Esophagus squamous epithelium (tissue), 5 donors: ENCODE data around the gene FAM20A. TPM values are rescaled to one million over a fixed set of nuclear protein-coding genes. Genes with fewer than 3 reads are reported as not detected.
A peak's percentile ranks its signal among the peaks of the same experiment; 100 is the strongest.
"Not testable (repeated sequence)": the region's sequence is repeated elsewhere in the genome, so short reads cannot be mapped to it uniquely, and the experiment has no call there.

Source experiments
- DNase-seq: peaks from one replicate; lab custom pipeline; 2025; lab: John Stamatoyannopoulos, UW
- H3K27ac ChIP-seq, 4 donors: fragments of 200-600 bp; sonication (generic); one replicate each; pipeline ENCODE4 v1.5.1; 2016 to 2019; ENCODE audit warnings: mild to moderate bottlenecking in 1 of 4
- H3K27me3 ChIP-seq, 4 donors: fragments of 200-600 bp; sonication (generic); 1 replicate in 3 of 4; 2 replicates in 1 of 4; pipeline versions ENCODE4 v1.5.1 to v1.6.0; 2017 to 2021; ENCODE audit warnings: antibody characterized with exemption in 1 of 4
- H3K36me3 ChIP-seq, 3 donors: fragments of 200-600 bp; sonication (generic); one replicate each; pipeline ENCODE4 v1.5.1; 2016 to 2019
- H3K4me1 ChIP-seq, 3 donors: fragments of 200-600 bp; sonication (generic); one replicate each; pipeline ENCODE4 v1.5.1; 2017 to 2019
- H3K4me3 ChIP-seq, 4 donors: fragments of 200-600 bp; sonication (generic); 1 replicate in 3 of 4; 2 replicates in 1 of 4; pipeline ENCODE4 v1.5.1; 2016 to 2019; ENCODE audit warnings: mild to moderate bottlenecking in 2 of 4, moderate library complexity in 1 of 4
- H3K9me3 ChIP-seq, 3 donors: fragments of 200-600 bp; sonication (generic); one replicate each; pipeline ENCODE4 v1.5.1; 2016 to 2019
- POLR2A ChIP-seq, 4 donors: fragments of 450-650 bp; IDR thresholded peaks; one replicate each; pipeline ENCODE4 v1.6.1; 2017; ENCODE audit warnings: antibody characterized with exemption in 4 of 4, mild to moderate bottlenecking in 4 of 4, moderate library complexity in 3 of 4
- WGBS, 2 donors: methylation state at CpG; one replicate each; pipeline ENCODE4 v1.1.5; 2018; 5-methylcytosine and 5-hydroxymethylcytosine counted together
- intact Hi-C: fragments of 100-400 bp; cut with DNase I; formaldehyde crosslinking; loops from one replicate; pipeline ENCODE4 v1.15.0; 2022
- total RNA-seq, 4 donors: library from RNA; depleted of rRNA; stranded (reverse); fragments of >200 nt; gene quantifications; one replicate each; pipeline ENCODE4 v1.1.0, GENCODE V29; 2016
- TF ChIP-seq, protein P1 (sequence below), 6 experiments: fragments of 450-650 bp in 4 of 6; fragments of 200-600 bp in 2 of 6; sonication (generic) in 2 of 6; IDR thresholded peaks; one replicate each; pipeline ENCODE4 v1.5.1; 2016 to 2019; ENCODE audit warnings: antibody characterized with exemption in 6 of 6, mild to moderate bottlenecking in 4 of 6, moderate library complexity in 4 of 6
- donor health status: DM: yes; HTN: yes; CAD: no.

FAM20A gene
- total RNA-seq, 4 donors from 2014 or later: 4.0 to 15.3 (median 7.8) TPM

DNA sequence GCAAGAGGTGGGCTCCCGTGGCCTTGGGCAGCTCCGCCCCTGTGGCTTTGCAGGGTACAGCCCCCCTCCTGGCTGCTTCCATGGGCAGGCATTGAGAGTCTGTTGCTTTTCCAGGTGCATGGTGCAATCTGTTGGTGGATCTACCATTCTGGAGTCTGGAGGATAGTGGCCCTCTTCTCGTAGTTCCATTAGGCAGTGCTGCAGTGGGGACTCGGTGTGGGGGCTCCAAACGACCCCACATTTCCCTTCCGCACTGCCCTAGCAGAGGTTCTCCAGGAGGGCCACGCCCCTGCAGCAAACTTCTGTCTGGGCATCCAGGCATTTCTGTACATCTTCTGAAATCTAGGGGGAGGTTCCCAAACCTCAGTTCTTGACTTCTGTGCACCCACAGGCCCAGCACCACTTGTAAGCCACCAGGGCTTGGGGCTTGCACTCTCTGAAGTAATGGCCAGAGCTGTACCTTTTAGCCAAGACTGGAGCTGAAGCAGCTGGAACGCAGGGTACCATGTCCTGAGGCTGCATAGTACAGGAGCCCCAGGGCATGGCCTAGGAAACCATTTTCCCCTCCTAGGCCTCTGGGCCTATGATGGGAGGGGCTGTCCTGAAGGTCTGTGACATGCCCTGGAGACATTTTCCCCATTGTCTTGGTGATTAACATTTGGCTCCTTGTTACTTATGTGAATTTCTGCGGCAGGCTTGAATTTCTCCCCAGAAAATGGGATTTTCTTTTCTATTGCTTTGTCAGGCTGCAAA is 82.9 kb downstream of the FAM20A start:
- TF ChIP-seq, protein P1, sequence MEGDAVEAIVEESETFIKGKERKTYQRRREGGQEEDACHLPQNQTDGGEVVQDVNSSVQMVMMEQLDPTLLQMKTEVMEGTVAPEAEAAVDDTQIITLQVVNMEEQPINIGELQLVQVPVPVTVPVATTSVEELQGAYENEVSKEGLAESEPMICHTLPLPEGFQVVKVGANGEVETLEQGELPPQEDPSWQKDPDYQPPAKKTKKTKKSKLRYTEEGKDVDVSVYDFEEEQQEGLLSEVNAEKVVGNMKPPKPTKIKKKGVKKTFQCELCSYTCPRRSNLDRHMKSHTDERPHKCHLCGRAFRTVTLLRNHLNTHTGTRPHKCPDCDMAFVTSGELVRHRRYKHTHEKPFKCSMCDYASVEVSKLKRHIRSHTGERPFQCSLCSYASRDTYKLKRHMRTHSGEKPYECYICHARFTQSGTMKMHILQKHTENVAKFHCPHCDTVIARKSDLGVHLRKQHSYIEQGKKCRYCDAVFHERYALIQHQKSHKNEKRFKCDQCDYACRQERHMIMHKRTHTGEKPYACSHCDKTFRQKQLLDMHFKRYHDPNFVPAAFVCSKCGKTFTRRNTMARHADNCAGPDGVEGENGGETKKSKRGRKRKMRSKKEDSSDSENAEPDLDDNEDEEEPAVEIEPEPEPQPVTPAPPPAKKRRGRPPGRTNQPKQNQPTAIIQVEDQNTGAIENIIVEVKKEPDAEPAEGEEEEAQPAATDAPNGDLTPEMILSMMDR (IDR thresholded peaks at IDR 0.05): no peak
- no peak for TF ChIP-seq POLR2A (IDR thresholded peaks at IDR 0.05)
- no peak overlapping the region for H3K27ac ChIP-seq
- DNase-seq: no peak
- H3K36me3 ChIP-seq: peaks cover 0 to 78% (median 22%) of the 10 kb centered on the region in 3 donors
- H3K27me3 ChIP-seq: no peaks in the 10 kb centered on the region
- H3K4me1 ChIP-seq: peaks cover 0 to 76% (median 11%) of the 10 kb centered on the region in 3 donors
- WGBS, 2 donors: 83 to 97% methylated on average over 3 of the region's 9 CpGs
- no peak overlapping the region for H3K4me3 ChIP-seq
- intact Hi-C loops: no loop called here
- no peaks in the 10 kb centered on the region for H3K9me3 ChIP-seq

DNA sequence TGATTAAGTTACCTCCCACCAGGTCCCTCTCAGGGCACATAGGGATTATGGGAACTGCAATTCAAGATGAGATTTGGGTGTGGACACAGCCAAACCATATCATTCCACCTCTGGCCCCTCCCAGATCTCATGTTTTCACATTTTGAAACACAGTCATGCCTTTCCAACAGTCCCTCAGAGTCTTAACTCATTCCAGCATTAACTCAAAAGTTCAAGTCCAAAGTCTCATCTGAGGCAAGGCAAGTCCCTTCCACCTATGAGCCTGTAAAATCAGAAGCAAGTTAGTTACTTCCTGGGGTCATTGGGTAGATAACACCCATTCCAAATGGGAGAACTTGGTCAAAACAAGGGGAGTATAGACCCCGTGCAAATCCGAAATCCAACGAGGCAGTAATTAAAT is 83.6 kb downstream of the FAM20A start:
- intact Hi-C loops, DNase-seq, H3K9me3 ChIP-seq, H3K27me3 ChIP-seq, H3K27ac ChIP-seq, H3K4me3 ChIP-seq: not testable (repeated sequence)
- WGBS, 2 donors: 100% methylated on average over 3 of the region's 3 CpGs; no CpG with 5 or more reads in 1 of the 2 donors
- Histone ChIP-seq H3K4me1 (peaks cover 0 to 72% (median 11%) of the 10 kb centered on the region in 3 donors), H3K36me3 (peaks cover 0 to 71% (median 20%) of the 10 kb centered on the region in 3 donors)

DNA sequence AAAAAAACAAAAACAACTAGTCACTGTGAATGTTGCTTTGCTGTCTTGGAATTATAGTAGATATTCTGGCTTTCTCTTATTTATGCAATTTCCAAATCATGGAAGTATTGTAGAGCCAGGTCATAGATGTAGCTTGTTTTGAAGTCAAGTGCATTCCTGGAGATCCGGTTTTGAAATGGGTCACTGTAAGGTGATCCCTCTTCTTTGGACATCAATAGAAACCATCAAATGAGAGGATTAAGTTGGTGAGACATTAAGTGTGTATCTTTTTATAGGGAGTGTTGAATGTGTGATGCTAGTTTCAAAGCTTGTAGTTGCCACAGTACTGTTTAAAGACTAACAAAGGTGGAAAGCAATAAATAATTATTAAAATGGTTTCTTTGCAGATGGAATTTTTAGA is 84.4 kb downstream of the FAM20A start:
- peaks cover 0 to 64% (median 17%) of the 10 kb centered on the region in 3 donors for H3K36me3 ChIP-seq
- 61 to 79% methylated on average over 1 of the region's 1 CpG for WGBS, 2 donors
- no peak overlapping the region for H3K4me3 ChIP-seq
- no peak overlapping the region for H3K27ac ChIP-seq
- TF ChIP-seq, protein P1 (IDR thresholded peaks at IDR 0.05): no peak
- no peak for TF ChIP-seq POLR2A (IDR thresholded peaks at IDR 0.05)
- H3K9me3 ChIP-seq: no peaks in the 10 kb centered on the region
- peaks cover 0 to 64% (median 11%) of the 10 kb centered on the region in 3 donors for H3K4me1 ChIP-seq
- DNase-seq: no peak
- intact Hi-C loops: no loop called here
- no peaks in the 10 kb centered on the region for H3K27me3 ChIP-seq

DNA sequence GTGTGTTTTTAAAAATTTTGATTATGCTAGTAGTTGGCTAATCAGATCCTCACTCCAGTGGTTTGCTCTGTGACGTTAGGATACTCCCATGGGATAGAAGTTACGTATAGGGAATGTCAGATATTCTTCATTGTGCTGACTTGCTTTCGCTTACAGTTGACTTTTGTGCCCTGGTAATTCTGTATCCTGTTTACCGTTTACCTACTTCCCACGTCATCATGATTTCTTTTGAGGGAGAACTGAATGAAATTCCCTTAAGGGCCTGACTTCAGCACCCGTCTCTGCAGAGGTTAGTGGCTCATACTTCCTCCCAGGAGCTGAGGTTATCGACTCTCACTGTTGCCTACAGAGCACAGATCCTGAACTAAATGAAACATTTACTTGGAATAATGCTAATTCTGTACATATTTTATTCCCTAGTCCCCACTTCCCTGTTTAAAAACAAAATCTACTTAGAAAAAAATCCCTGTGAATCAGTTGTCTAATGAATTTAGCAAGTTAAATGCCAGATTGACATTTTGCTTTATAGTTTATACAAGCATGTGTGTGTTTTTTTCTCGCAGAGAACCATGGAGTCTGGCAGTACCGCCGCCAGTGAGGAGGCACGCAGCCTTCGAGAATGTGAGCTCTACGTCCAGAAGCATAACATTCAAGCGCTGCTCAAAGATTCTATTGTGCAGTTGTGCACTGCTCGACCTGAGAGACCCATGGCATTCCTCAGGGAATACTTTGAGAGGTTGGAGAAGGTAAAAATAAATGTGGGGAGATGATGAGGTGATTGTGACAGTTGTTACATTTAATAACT is 86.1 kb downstream of the FAM20A start:
- peaks cover 0 to 49% (median 17%) of the 10 kb centered on the region in 3 donors for H3K36me3 ChIP-seq
- H3K4me1 ChIP-seq: peaks cover 11 to 78% (median 15%) of the 10 kb centered on the region in 3 donors
- no peaks in the 10 kb centered on the region for H3K27me3 ChIP-seq
- peak overlapping the region; percentile 10 to 99 (median 74) for H3K27ac ChIP-seq
- no peaks in the 10 kb centered on the region for H3K9me3 ChIP-seq
- no peak for DNase-seq
- intact Hi-C loops: no loop called here
- peak overlapping the region in 3 of 4 donors; percentile 5 to 86 (median 76) for H3K4me3 ChIP-seq
- TF ChIP-seq, protein P1 (IDR thresholded peaks at IDR 0.05): no peak
- no peak for TF ChIP-seq POLR2A (IDR thresholded peaks at IDR 0.05)
- WGBS, 2 donors: 29 to 30% methylated on average over 15 of the region's 15 CpGs

DNA sequence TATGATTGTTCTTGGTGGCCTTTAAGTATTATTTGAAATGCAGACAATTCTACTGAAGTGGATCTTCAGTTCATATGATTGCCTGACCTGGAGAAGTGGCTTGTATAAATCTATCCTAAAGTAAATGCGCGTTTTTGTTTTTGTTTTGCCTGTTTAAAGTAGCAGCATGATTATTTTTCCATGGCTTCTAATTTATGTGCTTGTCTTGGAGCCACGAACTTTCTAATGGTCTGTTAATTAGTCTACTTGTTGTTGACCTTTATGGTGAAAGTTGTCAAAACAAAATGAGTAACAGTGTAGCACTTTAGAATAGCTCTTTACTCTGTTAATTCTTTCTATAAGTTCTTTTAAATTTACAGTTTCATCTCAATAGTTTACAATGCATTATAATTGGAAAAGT is 87.2 kb downstream of the FAM20A start:
- H3K27ac ChIP-seq: peak overlapping the region; percentile 94 to 99 (median 97)
- H3K4me3 ChIP-seq: peak overlapping the region; percentile 76 to 86 (median 80)
- H3K9me3 ChIP-seq: no peaks in the 10 kb centered on the region
- DNase-seq: no peak
- intact Hi-C loops: no loop called here
- TF ChIP-seq, protein P1 (IDR thresholded peaks at IDR 0.05): no peak
- H3K4me1 ChIP-seq: peaks cover 11 to 80% (median 19%) of the 10 kb centered on the region in 3 donors
- 4 to 9% methylated on average over 3 of the region's 3 CpGs for WGBS, 2 donors
- H3K27me3 ChIP-seq: no peaks in the 10 kb centered on the region
- peaks cover 0 to 38% (median 17%) of the 10 kb centered on the region in 3 donors for H3K36me3 ChIP-seq
